Measurements from ENCODE around the gene CTNS. TPM values are rescaled to one million over a fixed set of nuclear protein-coding genes. Genes with fewer than 3 reads are reported as not detected.

Gene CTNS
- total and polyA plus RNA-seq, 2 of the 13 experiments (the other 11 are each of a cell fraction or from before 2014, with no cell fraction given), result 9.5 to 13.7 TPM

DNA sequence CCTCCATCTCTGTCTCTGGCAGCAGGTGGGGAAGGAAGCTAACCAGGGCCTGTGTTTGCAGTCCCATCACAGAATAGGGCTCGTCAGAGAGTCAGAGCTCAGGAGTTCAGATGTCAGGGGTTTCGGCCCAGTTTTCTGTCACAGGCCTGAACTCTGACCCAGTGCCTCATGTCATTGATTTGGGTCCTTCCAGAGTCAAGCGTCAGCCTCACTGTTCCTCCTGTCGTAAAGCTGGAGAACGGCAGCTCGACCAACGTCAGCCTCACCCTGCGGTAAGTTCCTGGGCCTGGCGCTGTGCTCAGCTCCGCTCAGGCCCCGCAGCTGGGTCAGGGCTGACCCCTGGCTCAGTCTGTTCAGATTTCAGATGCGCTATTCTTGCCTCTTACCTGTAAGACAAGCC lies 10.7 kb downstream of the CTNS start (continued):
- no peak for TF ChIP-seq JUNB (CRISPR knock-in tag; IDR thresholded peaks at IDR 0.05; ENCODE audit: borderline replicate concordance)
- TF ChIP-seq KDM5B (CRISPR knock-in tag; IDR thresholded peaks at IDR 0.05; ENCODE audit: borderline replicate concordance), result no peak
- no peak for TF ChIP-seq ZBTB20 (CRISPR knock-in tag; IDR thresholded peaks at IDR 0.05; ENCODE audit: borderline replicate concordance, low read depth)
- no peak for TF ChIP-seq XBP1 (CRISPR knock-in tag; IDR thresholded peaks at IDR 0.05)
- TF ChIP-seq, protein P1, sequence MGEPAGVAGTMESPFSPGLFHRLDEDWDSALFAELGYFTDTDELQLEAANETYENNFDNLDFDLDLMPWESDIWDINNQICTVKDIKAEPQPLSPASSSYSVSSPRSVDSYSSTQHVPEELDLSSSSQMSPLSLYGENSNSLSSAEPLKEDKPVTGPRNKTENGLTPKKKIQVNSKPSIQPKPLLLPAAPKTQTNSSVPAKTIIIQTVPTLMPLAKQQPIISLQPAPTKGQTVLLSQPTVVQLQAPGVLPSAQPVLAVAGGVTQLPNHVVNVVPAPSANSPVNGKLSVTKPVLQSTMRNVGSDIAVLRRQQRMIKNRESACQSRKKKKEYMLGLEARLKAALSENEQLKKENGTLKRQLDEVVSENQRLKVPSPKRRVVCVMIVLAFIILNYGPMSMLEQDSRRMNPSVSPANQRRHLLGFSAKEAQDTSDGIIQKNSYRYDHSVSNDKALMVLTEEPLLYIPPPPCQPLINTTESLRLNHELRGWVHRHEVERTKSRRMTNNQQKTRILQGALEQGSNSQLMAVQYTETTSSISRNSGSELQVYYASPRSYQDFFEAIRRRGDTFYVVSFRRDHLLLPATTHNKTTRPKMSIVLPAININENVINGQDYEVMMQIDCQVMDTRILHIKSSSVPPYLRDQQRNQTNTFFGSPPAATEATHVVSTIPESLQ (CRISPR knock-in tag; conservative IDR thresholded peaks at IDR 0.05), result no peak
- no peak for TF ChIP-seq ZNF564 (CRISPR knock-in tag; IDR thresholded peaks at IDR 0.05)
- no peak for TF ChIP-seq POLR2G (IDR thresholded peaks at IDR 0.05; ENCODE audit: low read depth, low read length)
- TF ChIP-seq ZNF816 (CRISPR knock-in tag; IDR thresholded peaks at IDR 0.05; ENCODE audit: borderline replicate concordance), result no peak
- no peak for TF ChIP-seq ZNF546 (CRISPR knock-in tag; conservative IDR thresholded peaks at IDR 0.05)
- TF ChIP-seq, protein P2, sequence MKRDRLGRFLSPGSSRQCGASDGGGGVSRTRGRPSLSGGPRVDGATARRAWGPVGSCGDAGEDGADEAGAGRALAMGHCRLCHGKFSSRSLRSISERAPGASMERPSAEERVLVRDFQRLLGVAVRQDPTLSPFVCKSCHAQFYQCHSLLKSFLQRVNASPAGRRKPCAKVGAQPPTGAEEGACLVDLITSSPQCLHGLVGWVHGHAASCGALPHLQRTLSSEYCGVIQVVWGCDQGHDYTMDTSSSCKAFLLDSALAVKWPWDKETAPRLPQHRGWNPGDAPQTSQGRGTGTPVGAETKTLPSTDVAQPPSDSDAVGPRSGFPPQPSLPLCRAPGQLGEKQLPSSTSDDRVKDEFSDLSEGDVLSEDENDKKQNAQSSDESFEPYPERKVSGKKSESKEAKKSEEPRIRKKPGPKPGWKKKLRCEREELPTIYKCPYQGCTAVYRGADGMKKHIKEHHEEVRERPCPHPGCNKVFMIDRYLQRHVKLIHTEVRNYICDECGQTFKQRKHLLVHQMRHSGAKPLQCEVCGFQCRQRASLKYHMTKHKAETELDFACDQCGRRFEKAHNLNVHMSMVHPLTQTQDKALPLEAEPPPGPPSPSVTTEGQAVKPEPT (CRISPR knock-in tag; IDR thresholded peaks at IDR 0.05; ENCODE audit: low read depth), result no peak
- TF ChIP-seq KDM2A (CRISPR knock-in tag; IDR thresholded peaks at IDR 0.05; ENCODE audit: borderline replicate concordance, low read depth), result no peak
- TF ChIP-seq, protein P3, sequence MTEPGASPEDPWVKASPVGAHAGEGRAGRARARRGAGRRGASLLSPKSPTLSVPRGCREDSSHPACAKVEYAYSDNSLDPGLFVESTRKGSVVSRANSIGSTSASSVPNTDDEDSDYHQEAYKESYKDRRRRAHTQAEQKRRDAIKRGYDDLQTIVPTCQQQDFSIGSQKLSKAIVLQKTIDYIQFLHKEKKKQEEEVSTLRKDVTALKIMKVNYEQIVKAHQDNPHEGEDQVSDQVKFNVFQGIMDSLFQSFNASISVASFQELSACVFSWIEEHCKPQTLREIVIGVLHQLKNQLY (CRISPR knock-in tag; IDR thresholded peaks at IDR 0.05), result no peak
- no peak for TF ChIP-seq ZBTB3 (CRISPR knock-in tag; IDR thresholded peaks at IDR 0.05; ENCODE audit: borderline replicate concordance, low read depth)
- TF ChIP-seq HES4 (CRISPR knock-in tag; IDR thresholded peaks at IDR 0.05; ENCODE audit: borderline replicate concordance), result no peak
- no peak for TF ChIP-seq DBP (CRISPR knock-in tag; IDR thresholded peaks at IDR 0.05; ENCODE audit: not compliant biosample characterization)
- no peak for TF ChIP-seq ZNF331 (CRISPR knock-in tag; IDR thresholded peaks at IDR 0.05)
- TF ChIP-seq ZBTB1 (CRISPR knock-in tag; IDR thresholded peaks at IDR 0.05; ENCODE audit: borderline replicate concordance), result no peak
- no peak for TF ChIP-seq ZNF274 (CRISPR knock-in tag; IDR thresholded peaks at IDR 0.05)
- no peak for TF ChIP-seq ZNF570 (CRISPR knock-in tag; IDR thresholded peaks at IDR 0.05; ENCODE audit: borderline replicate concordance)
- no peak for TF ChIP-seq ZSCAN21 (CRISPR knock-in tag; IDR thresholded peaks at IDR 0.05; ENCODE audit: borderline replicate concordance)
- no peak for TF ChIP-seq SP4 (CRISPR knock-in tag; IDR thresholded peaks at IDR 0.05)
- TF ChIP-seq, protein P4, sequence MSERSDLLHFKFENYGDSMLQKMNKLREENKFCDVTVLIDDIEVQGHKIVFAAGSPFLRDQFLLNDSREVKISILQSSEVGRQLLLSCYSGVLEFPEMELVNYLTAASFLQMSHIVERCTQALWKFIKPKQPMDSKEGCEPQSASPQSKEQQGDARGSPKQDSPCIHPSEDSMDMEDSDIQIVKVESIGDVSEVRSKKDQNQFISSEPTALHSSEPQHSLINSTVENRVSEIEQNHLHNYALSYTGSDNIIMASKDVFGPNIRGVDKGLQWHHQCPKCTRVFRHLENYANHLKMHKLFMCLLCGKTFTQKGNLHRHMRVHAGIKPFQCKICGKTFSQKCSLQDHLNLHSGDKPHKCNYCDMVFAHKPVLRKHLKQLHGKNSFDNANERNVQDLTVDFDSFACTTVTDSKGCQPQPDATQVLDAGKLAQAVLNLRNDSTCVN (CRISPR knock-in tag; IDR thresholded peaks at IDR 0.05; ENCODE audit: borderline replicate concordance), result no peak
- no peak for TF ChIP-seq ZSCAN25 (CRISPR knock-in tag; IDR thresholded peaks at IDR 0.05)
- no peak for TF ChIP-seq ZFAT (CRISPR knock-in tag; conservative IDR thresholded peaks at IDR 0.05)
- no peak for TF ChIP-seq ZNF746 (CRISPR knock-in tag; IDR thresholded peaks at IDR 0.05)
- no peak for TF ChIP-seq SIX4 (CRISPR knock-in tag; IDR thresholded peaks at IDR 0.05)

Measured in HepG2 (cell line).